ENCODE results near the gene ILKAP. TPM values are rescaled to one million over a fixed set of nuclear protein-coding genes. Genes with fewer than 3 reads are reported as not detected.

Gene ILKAP
- total and polyA plus RNA-seq, 2 of the 4 experiments (the other 2 are of a cell fraction): 13.3 to 44.2 TPM

GRCh38 chr2:238225121-238225520 is 21.6 kb upstream of the ILKAP start:
- H3K4me1 ChIP-seq (ENCODE audit: control insufficient read depth, insufficient read depth, low read length): 0 out of 2 replicates have a peak, but pooled peaks cover 2% of the 10 kb centered on the region
- no peak overlapping the region for H3K4me3 ChIP-seq (ENCODE audit: insufficient read depth, low read depth, low read length)
- no peak overlapping the region for H3K4me2 ChIP-seq (ENCODE audit: low read depth, low read length)
- H2BK120ac ChIP-seq (ENCODE audit: low read depth, low read length): no peak overlapping the region
- no TSS peak for BruUV-seq (replicated peaks)
- no peaks in the 10 kb centered on the region for H3K9me3 ChIP-seq (ENCODE audit: control insufficient read depth, insufficient read depth, low read length)
- H2BK5ac ChIP-seq (ENCODE audit: low read depth, low read length, poor library complexity, severe bottlenecking): no peak overlapping the region
- no peaks in the 10 kb centered on the region for H3K36me3 ChIP-seq (ENCODE audit: control insufficient read depth, insufficient read depth, low read length)
- no peak overlapping the region for H3K27ac ChIP-seq (ENCODE audit: insufficient read depth, low read length)
- H2BK15ac ChIP-seq (ENCODE audit: low read depth, low read length): no peak overlapping the region
- H4K5ac ChIP-seq (ENCODE audit: low read depth, low read length): no peak overlapping the region
- H3K18ac ChIP-seq (ENCODE audit: low read depth, low read length): no peak overlapping the region
- in situ Hi-C loops (cut with MboI; ENCODE audit: low sequenced_read_pairs): no loop called here
- H3K14ac ChIP-seq (replicated peaks; ENCODE audit: low read depth, low read length): no peak overlapping the region
- POLR2A ChIA-PET (ENCODE audit: unreplicated experiment): no interaction called here
- intact Hi-C loops (cut with micrococcal nuclease): no loop called here
- H2AK9ac ChIP-seq (replicated peaks; ENCODE audit: low read depth, low read length, poor library complexity): no peak overlapping the region
- H2BK20ac ChIP-seq (ENCODE audit: low read depth, low read length): no peak overlapping the region
- no peak overlapping the region for H3K23ac ChIP-seq (ENCODE audit: low read depth, low read length)
- H3K4ac ChIP-seq (ENCODE audit: low read depth, low read length): no peak overlapping the region
- ATAC-seq (ENCODE audit: low read depth) (no peak), DNase-seq (no peak)
- H4K20me1 ChIP-seq (ENCODE audit: insufficient read depth, low read length): no peaks in the 10 kb centered on the region
- H3K79me1 ChIP-seq (ENCODE audit: low read depth in 1 of 2, low read length in 2 of 2): no peaks in the 10 kb centered on the region
- H3K56ac ChIP-seq (ENCODE audit: extremely low read depth, insufficient read depth, low read length): no peak overlapping the region
- H4K91ac ChIP-seq (ENCODE audit: insufficient read depth, low read depth, low read length): no peak overlapping the region
- CTCF ChIA-PET: no interaction called here
- no peak overlapping the region for H3K9ac ChIP-seq (ENCODE audit: low read depth, low read length)
- H2AK5ac ChIP-seq (ENCODE audit: low read depth, low read length): no peak overlapping the region
- H3K27me3 ChIP-seq (ENCODE audit: control insufficient read depth, insufficient read depth, low read length): peaks cover 20% of the 10 kb centered on the region
- dilution Hi-C loops (cut with HindIII; ENCODE audit: low sequenced_read_pairs, unreplicated experiment): no loop called here
- TF ChIP-seq MAZ (IDR thresholded peaks at IDR 0.05; ENCODE audit: borderline replicate concordance, low read depth, low read length) (no peak), SMC3 (IDR thresholded peaks at IDR 0.05; ENCODE audit: low read depth, low read length) (no peak), RCOR1 (IDR thresholded peaks at IDR 0.05; ENCODE audit: insufficient replicate concordance, low read length) (no peak), POLR2A (IDR thresholded peaks at IDR 0.05; ENCODE audit: low read depth, low read length) (no peak), BHLHE40 (IDR thresholded peaks at IDR 0.05; ENCODE audit: low read depth, low read length) (no peak), NFE2L2 (IDR thresholded peaks at IDR 0.05; ENCODE audit: low read depth, low read length) (no peak), RAD21 (IDR thresholded peaks at IDR 0.05; ENCODE audit: low read length) (no peak), MAFK (IDR thresholded peaks at IDR 0.05; ENCODE audit: low read depth, low read length) (no peak), CHD1 (IDR thresholded peaks at IDR 0.05; ENCODE audit: low read depth, low read length) (no peak)
- WGBS, 2 experiments (ENCODE audit: extremely low coverage in 2 of 2, insufficient read length in 1 of 2): 100% methylated on average over 2 of the region's 13 CpGs; no CpG with 5 or more reads in 1 of the 2 experiments
- H3K9me1 ChIP-seq (ENCODE audit: insufficient read depth, low read length): no peaks in the 10 kb centered on the region
- no peak overlapping the region for H2AFZ ChIP-seq (replicated peaks; ENCODE audit: low read length, poor library complexity)
- H4K8ac ChIP-seq (ENCODE audit: low read depth in 2 of 2, low read length in 2 of 2): no peak overlapping the region
